Measurements from ENCODE around the gene MCC. TPM values are rescaled to one million over a fixed set of nuclear protein-coding genes. Genes with fewer than 3 reads are reported as not detected.
"Not testable (repeated sequence)": the region's sequence is repeated elsewhere in the genome, so short reads cannot be mapped to it uniquely, and the experiment has no call there.

The MCC gene
- total RNA-seq, 1 donor from 2014 or later: 10.1 TPM

DNA sequence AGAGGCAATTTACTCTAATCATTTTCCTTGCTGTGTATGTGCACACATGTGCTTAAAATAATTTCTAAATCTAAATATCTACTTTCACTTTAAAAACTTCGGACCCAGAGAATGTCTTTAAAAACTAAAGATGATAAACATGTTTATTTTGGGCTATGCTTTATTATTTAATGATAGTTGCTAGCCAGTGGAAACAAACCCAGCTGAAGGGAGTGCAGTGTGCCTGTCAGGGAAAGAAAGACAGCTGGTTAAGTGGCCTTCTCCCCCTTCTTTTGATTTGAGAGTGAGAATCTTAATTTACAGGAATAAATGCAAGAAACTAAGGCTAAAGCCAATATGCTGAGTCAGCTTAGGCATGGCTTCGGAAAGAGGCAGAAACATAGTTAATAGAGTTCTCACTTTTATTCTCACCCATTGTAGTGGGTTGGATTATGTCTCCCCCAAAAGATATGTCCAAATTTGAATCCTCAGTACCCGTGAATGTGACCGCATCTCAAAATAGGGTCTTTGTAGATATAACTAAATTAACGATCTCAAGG, 400.2 kb downstream of the MCC start:
- DNase-seq (ENCODE audit: low read depth in 2 of 2): no peak

DNA sequence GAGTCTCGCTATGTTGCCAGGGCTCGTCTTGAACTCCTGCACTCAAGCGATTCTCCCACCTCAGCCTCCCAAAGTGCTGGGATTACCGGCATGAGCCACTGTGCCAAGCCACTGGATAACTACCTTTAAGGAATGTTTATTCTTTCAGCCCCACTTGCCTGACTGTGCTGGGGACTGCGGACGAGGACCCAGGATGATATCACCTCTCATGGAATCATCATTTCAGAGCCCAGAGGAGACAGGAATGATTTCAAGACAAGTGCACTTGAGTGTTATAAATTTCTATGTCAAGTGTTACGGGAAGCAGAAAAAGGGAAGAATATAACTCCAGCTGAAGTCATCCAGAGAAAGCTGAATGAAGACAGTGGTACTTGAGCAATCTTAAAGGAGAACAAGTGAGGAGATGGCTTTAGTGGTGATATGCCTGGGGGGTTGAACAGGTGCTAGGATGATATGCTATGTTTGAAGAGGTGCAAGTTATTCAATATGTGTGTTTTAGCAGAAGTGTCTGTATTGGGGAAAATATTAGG, 402.3 kb downstream of the MCC start:
- DNase-seq (ENCODE audit: low read depth in 2 of 2): no peak

DNA sequence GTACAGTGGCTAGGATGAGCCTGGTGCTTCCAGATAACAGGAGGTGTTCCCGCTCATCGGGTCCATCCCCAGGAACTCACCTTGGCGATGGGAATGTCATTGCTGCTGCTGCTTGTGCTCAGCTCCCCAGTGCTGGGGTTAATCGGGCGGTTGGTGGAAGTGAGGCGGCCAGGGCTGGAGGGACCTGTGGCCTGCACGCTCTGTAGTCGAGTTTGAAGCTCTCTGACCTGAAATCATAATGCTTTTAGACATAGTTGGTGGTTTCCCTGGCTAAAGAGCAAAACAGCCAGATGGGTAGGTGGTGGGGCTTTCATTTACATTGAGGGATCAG, 403.2 kb downstream of the MCC start:
- no peak for DNase-seq (ENCODE audit: low read depth in 2 of 2)

DNA sequence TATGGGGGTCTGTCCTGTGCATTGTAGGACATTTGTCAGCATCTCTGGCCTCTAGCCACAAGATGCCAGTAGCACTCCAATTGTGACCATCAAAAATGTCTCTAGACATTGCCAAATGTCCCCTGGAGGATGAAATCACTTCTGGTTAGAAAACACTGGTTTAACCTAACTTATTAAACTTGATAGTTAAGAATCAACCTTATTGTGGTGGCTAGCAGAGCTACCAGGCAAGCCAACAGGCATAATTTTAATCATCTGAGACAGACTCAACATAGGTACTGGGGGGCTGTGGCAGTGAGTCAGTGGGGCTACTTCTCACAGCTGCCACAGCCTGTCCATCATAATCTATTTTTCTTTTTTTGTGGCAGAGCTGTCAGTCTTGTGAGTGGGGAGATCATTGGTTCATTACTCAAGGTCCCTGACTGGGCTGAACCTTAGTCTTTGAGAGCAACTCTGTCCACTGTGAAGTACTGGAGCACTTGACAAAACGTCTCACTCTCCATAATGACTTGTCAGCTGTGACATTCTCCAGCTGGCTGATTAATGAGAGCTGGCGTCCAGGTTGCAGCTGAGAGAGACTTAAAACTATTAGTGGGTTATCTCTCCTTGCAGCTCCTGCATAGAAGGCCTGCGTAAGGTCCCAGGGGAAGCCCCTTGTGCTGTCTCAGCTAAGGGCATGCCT, 403.7 kb downstream of the MCC start:
- DNase-seq (ENCODE audit: low read depth in 2 of 2): no peak

- no peak for DNase-seq (ENCODE audit: low read depth in 2 of 2)
These were observed 404.8 kb downstream of the MCC start for GRCh38 chr5:113083481-113083880.

DNA sequence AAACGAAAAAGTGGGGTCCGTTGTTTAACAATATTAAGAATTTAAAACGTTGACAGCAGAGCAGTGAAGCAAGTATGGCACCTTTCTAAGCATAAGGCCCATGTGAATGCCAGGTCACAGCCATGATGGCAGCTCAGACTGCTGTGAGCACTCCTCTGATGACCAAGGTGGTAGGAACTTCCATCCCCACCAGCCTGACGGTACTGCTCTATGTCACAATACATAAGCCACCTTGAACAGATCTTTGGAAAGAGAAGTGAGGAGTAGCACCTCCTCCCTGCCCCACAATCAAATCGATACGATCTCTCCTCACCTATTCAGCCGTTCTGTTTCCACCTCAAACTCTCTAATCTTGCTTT, 405.7 kb downstream of the MCC start:
- no peak for DNase-seq (ENCODE audit: low read depth in 2 of 2)

- DNase-seq (ENCODE audit: low read depth in 2 of 2): peak in 1 of 2 donors; percentile 59
These were observed 406.2 kb downstream of the MCC start for GRCh38 chr5:113081881-113082546.

- DNase-seq (ENCODE audit: low read depth in 2 of 2): no peak
These were observed 407.0 kb downstream of the MCC start for GRCh38 chr5:113081091-113081839.

GRCh38 chr5:113076649-113077048, 411.6 kb downstream of the MCC start:
- not testable (repeated sequence) for DNase-seq (ENCODE audit: low read depth in 2 of 2)

GRCh38 chr5:113075019-113075418, 413.2 kb downstream of the MCC start:
- DNase-seq (ENCODE audit: low read depth in 2 of 2): no peak

GRCh38 chr5:113073629-113074034, 414.6 kb downstream of the MCC start:
- DNase-seq (ENCODE audit: low read depth in 2 of 2): not testable (repeated sequence)

DNA sequence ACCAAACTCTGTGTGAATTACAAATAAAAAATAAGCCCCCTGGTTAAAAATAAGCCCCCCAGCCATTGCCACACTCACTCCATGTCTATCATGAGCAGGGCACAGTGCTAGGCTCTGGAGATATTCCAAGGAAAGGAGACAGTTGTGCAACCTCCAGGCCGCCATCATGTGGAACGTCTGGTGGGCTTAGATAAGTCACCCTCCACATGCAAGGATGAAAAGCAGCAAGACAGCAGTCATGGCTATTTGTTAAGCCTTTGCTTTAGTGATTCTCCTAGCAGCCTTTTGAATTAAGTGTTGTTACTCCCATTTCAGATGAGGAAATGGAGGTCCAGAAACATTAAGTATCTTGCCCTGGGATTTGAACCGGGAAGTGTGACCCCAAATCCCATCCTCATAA, 416.9 kb downstream of the MCC start:
- no peak for DNase-seq (ENCODE audit: low read depth in 2 of 2)

DNA sequence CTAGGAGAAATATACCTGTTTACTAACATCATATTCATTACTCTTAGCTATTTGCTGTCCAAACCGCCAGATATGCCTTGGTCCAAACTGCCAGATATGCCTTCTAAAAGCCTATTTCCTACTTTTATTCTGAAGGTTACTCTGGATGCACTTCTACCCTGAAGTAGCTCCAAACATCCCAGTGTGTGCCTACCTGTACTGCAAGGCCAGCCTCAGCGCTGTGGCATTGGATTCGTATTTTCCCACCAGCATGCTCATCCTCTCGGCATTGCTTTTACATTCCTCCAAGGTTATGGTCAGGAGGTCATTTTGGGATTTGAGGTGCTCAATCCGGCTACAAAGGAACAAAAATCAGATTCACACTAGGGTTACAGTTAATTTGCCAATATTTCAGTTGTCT, 417.4 kb downstream of the MCC start:
- DNase-seq (ENCODE audit: low read depth in 2 of 2): no peak

GRCh38 chr5:113068559-113068958, 419.7 kb downstream of the MCC start:
- no peak for DNase-seq (ENCODE audit: low read depth in 2 of 2)

- DNase-seq (ENCODE audit: low read depth in 2 of 2): no peak
These were observed 420.5 kb downstream of the MCC start for GRCh38 chr5:113067635-113068344.

DNA sequence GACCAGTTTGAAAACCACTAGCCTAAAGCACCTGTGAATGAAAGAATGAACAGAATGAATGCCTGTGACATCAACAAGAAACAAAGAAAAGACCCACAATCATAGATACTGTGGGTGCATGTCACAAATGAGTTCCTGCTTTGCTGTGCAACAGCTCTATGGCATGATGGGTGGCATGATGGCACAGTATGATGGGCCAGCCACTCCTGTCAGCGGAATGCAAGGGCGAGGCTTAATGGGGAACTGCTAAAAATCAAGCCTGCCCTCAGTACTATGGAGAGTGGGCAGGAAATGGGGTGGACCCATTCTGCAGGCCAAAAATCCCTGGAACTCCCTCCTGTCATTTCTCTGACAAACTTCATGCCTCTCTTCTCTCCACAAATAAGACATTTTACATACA, 422.6 kb downstream of the MCC start:
- DNase-seq (ENCODE audit: low read depth in 2 of 2): no peak

- DNase-seq (ENCODE audit: low read depth in 2 of 2): no peak
These were observed 423.4 kb downstream of the MCC start for GRCh38 chr5:113064806-113065205.

DNA sequence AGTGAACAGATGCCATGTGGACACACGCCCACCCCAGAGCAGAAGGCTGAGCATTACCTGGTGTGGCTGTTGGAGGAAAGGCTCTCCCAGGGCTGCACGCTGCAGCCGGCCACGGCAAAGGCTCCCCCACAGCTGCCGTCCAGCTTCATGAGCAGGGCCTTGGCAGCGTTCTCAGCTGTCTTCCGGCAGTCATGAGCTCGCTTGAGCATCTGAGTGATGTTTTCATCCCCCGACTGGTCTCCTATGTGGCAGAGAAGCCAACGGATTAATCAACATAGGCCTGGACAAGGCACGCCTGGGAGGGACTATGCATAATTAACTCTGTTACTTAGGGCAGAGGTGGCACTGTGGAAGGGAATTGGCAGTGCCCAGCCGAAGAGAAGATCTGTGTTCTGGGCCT, 424.3 kb downstream of the MCC start:
- no peak for DNase-seq (ENCODE audit: low read depth in 2 of 2)

DNA sequence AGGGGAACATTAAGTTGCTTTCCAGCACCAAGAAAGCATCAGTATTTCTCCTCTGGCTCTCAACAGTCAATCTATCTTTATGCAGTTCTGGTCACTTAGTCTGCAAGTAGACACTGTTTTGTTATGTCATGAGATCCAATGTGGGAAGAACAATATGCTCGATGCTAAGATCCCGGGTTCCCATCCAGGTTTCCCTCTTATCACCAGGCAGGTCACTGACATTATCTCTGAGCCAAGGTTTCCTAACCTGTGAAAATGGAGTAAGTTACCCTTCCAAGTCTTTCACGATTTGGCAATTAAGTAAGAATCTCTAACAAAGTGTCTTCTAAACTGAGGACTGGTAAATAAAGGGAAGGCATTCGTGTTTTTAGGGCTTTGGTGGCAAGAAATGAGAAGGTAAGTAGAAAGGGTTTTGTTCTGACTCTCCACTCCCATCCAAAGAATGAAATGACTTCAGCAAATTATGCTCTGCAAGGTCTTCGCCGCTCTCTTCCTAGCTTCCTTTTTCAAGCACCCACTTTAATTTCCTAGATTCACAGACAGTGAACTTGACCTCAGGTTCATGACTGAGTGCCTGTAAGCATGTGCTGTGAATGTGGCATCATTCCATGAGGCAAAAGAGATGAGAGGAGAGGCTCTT, 425.3 kb downstream of the MCC start:
- no peak for DNase-seq (ENCODE audit: low read depth in 2 of 2)

GRCh38 chr5:113061846-113062780, 426.1 kb downstream of the MCC start:
- DNase-seq (ENCODE audit: low read depth in 2 of 2): no peak
